SK-N-SH (cell line): ENCODE measurements around the gene PDE4D. TPM values are rescaled to one million over a fixed set of nuclear protein-coding genes. Genes with fewer than 3 reads are reported as not detected.

ENCODE experiments used
- CTCF ChIA-PET: fragments of 300-600, 350-600 bp; formaldehyde crosslinking; extraction: SDS; loops from one replicate; lab custom pipeline; 2021; lab: Yijun Ruan, JAX
- POLR2A ChIA-PET: fragments of 350-600 bp; sonication (Branson Sonifier 250); formaldehyde crosslinking; extraction: SDS; loops from one replicate; lab custom pipeline; 2020; ENCODE audit warnings: antibody characterized with exemption, inconsistent platforms; lab: Yijun Ruan, JAX
- DNase-seq: peaks from one replicate; pipeline ENCODE4 v3.0.0; 2012
- H2AFZ ChIP-seq: fragments of 200-600 bp; sonication (generic); 2 replicates; pipeline ENCODE4 v1.8.1; 2016; ENCODE audit warnings: antibody characterized with exemption, mild to moderate bottlenecking, low read depth
- H3F3A ChIP-seq: fragments of 200-600 bp; sonication (generic); replicated peaks from 2 replicates; pipeline ENCODE3; 2016; ENCODE audit warnings: antibody characterized with exemption, mild to moderate bottlenecking; ENCODE audit not compliant: insufficient read depth
- H3K27ac ChIP-seq, 2 experiments: fragments of 200-500 bp in 1 of 2; fragments of 200-600 bp in 1 of 2; sonication (Bioruptor generic) in 1 of 2; sonication (generic), shearing (Covaris generic) in 1 of 2; 2 replicates each; pipeline versions ENCODE4 v1.5.1 to v1.6.1; 2014 to 2016; ENCODE audit warnings: low read depth in 2 of 2, inconsistent platforms in 1 of 2, low read length in 1 of 2, mild to moderate bottlenecking in 1 of 2, mixed read lengths in 1 of 2
- H3K27me3 ChIP-seq: fragments of 200-600 bp; sonication (generic), shearing (Covaris generic); 2 replicates; pipeline ENCODE4 v1.6.1; 2016; ENCODE audit warnings: mixed run types; ENCODE audit not compliant: insufficient read depth
- H3K36me3 ChIP-seq, 2 experiments: fragments of 200-500 bp in 1 of 2; fragments of 200-600 bp in 1 of 2; sonication (Bioruptor generic) in 1 of 2; sonication (generic) in 1 of 2; replicated peaks in 1 of 2; 2 replicates each; pipeline versions ENCODE3 to v1.5.1; 2014 to 2016; ENCODE audit warnings: low read length in 1 of 2, mild to moderate bottlenecking in 1 of 2; ENCODE audit not compliant: insufficient read depth in 2 of 2, control insufficient read depth in 1 of 2
- H3K4me1 ChIP-seq, 2 experiments: fragments of 200-500 bp in 1 of 2; fragments of 200-600 bp in 1 of 2; sonication (Bioruptor generic) in 1 of 2; sonication (generic), shearing (Covaris generic) in 1 of 2; 2 replicates each; pipeline versions ENCODE4 v1.5.1 to v1.6.1; 2014 to 2016; ENCODE audit warnings: low read depth in 1 of 2, low read length in 1 of 2, mixed run types in 1 of 2; ENCODE audit not compliant: insufficient read depth in 2 of 2, control insufficient read depth in 1 of 2
- H3K4me2 ChIP-seq: fragments of 200-600 bp; sonication (generic), shearing (Covaris generic); 2 replicates; pipeline ENCODE4 v1.6.1; 2017; ENCODE audit warnings: mixed run types
- H3K4me3 ChIP-seq, 2 experiments: fragments of 200-500 bp in 1 of 2; fragments of 200-600 bp in 1 of 2; sonication (Bioruptor generic) in 1 of 2; sonication (generic), shearing (Covaris generic) in 1 of 2; 2 replicates each; pipeline versions ENCODE4 v1.5.1 to v1.8.1; 2014 to 2016; ENCODE audit warnings: low read depth in 2 of 2, inconsistent platforms in 1 of 2, low read length in 1 of 2, mild to moderate bottlenecking in 1 of 2, mixed read lengths in 1 of 2, moderate library complexity in 1 of 2
- H3K79me2 ChIP-seq: fragments of 200-600 bp; sonication (generic); 2 replicates; pipeline ENCODE4 v1.8.1; 2017; ENCODE audit warnings: mild to moderate bottlenecking; ENCODE audit not compliant: insufficient read depth
- H3K9ac ChIP-seq: fragments of 200-600 bp; sonication (generic); 2 replicates; pipeline ENCODE4 v1.6.1; 2017; ENCODE audit warnings: mixed run types
- H3K9me2 ChIP-seq: fragments of 200-600 bp; sonication (generic); 2 replicates; pipeline ENCODE4 v1.6.1; 2017; ENCODE audit warnings: mixed run types
- H3K9me3 ChIP-seq: fragments of 200-600 bp; sonication (generic); 2 replicates; pipeline ENCODE4 v1.6.1; 2017; ENCODE audit warnings: mixed run types, mild to moderate bottlenecking, moderate library complexity
- H4K20me1 ChIP-seq: fragments of 200-600 bp; sonication (generic); 2 replicates; pipeline ENCODE4 v1.6.1; 2017; ENCODE audit warnings: mild to moderate bottlenecking, mixed run types; ENCODE audit not compliant: insufficient read depth
- EP300 ChIP-seq, 2 experiments: IDR thresholded peaks; 2 replicates each; pipeline versions ENCODE4 v1.4.0 to v1.6.1; 2012; ENCODE audit warnings: borderline replicate concordance in 1 of 2, low read depth in 1 of 2, low read length in 1 of 2
- EZH2phosphoT487 ChIP-seq: fragments of 200-600 bp; sonication (generic); IDR thresholded peaks from 2 replicates; pipeline ENCODE4 v1.6.1; 2017; ENCODE audit warnings: low read depth, mixed run types, mild to moderate bottlenecking, antibody characterized with exemption, moderate library complexity, borderline replicate concordance
- FOSL2 ChIP-seq: IDR thresholded peaks from 2 replicates; pipeline ENCODE4 v1.4.0; 2012; ENCODE audit warnings: low read depth, mild to moderate bottlenecking, moderate library complexity, borderline replicate concordance
- FOXJ3 ChIP-seq: sonication (generic); formaldehyde crosslinking; IDR thresholded peaks from 2 replicates; pipeline ENCODE4 v1.5.1; 2020; ENCODE audit warnings: mild to moderate bottlenecking, missing genetic modification reagents
- FOXM1 ChIP-seq: IDR thresholded peaks from 2 replicates; pipeline ENCODE4 v1.4.0; 2012; ENCODE audit warnings: low read depth, mild to moderate bottlenecking
- GABPA ChIP-seq: IDR thresholded peaks from 2 replicates; pipeline ENCODE4 v1.4.0; 2012; ENCODE audit warnings: low read depth, mild to moderate bottlenecking
- GATA2 ChIP-seq: sonication (generic); formaldehyde crosslinking; IDR thresholded peaks from 2 replicates; pipeline ENCODE4 v1.5.0; 2020; ENCODE audit warnings: mild to moderate bottlenecking, missing genetic modification reagents
- IRF3 ChIP-seq: fragments of 150-350 bp; IDR thresholded peaks from 2 replicates; pipeline ENCODE4 v1.6.1; 2016; ENCODE audit warnings: mild to moderate bottlenecking, low read depth, low read length
- JUND ChIP-seq: IDR thresholded peaks from 2 replicates; pipeline ENCODE4 v1.4.0; 2012
- MEF2A ChIP-seq: IDR thresholded peaks from 2 replicates; pipeline ENCODE4 v1.4.0; 2012; ENCODE audit warnings: low read depth, borderline replicate concordance
- NFIC ChIP-seq: IDR thresholded peaks from 2 replicates; pipeline ENCODE4 v1.4.0; 2012; ENCODE audit warnings: borderline replicate concordance
- NRF1 ChIP-seq: IDR thresholded peaks from 2 replicates; pipeline ENCODE4 v1.6.1; 2012; ENCODE audit warnings: low read depth, mild to moderate bottlenecking, low read length
- POLR2AphosphoS5 ChIP-seq: IDR thresholded peaks from 2 replicates; pipeline ENCODE4 v1.6.1; 2012; ENCODE audit warnings: low read depth, low read length
- RAD21 ChIP-seq: IDR thresholded peaks from 2 replicates; pipeline ENCODE4 v1.6.1; 2012; ENCODE audit warnings: mild to moderate bottlenecking, low read length
- RCOR1 ChIP-seq: fragments of 150-350 bp; IDR thresholded peaks from 2 replicates; pipeline ENCODE4 v1.6.1; 2017; ENCODE audit warnings: antibody characterized with exemption, low read length
- REST ChIP-seq: IDR thresholded peaks from 2 replicates; pipeline ENCODE4 v1.6.1; 2012; ENCODE audit warnings: mild to moderate bottlenecking, low read depth, low read length, moderate library complexity
- RFX5 ChIP-seq: IDR thresholded peaks from 2 replicates; pipeline ENCODE4 v1.6.1; 2012; ENCODE audit warnings: mild to moderate bottlenecking, improper control_type of control experiment, low read length
- RXRA ChIP-seq: IDR thresholded peaks from 2 replicates; pipeline ENCODE4 v1.4.0; 2012; ENCODE audit warnings: low read depth, mild to moderate bottlenecking, borderline replicate concordance
- SIN3A ChIP-seq: IDR thresholded peaks from 2 replicates; pipeline ENCODE4 v1.6.1; 2012; ENCODE audit warnings: low read depth, mild to moderate bottlenecking, low read length, moderate library complexity, borderline replicate concordance
- SMC3 ChIP-seq: IDR thresholded peaks from 2 replicates; pipeline ENCODE4 v1.6.1; 2012; ENCODE audit warnings: low read depth, low read length, improper control_type of control experiment
- TCF12 ChIP-seq: IDR thresholded peaks from 2 replicates; pipeline ENCODE4 v1.4.0; 2012
- USF2 ChIP-seq: fragments of 150-350 bp; IDR thresholded peaks from 2 replicates; pipeline ENCODE4 v1.6.1; 2017; ENCODE audit warnings: antibody characterized with exemption, low read length, low read depth, borderline replicate concordance
- YY1 ChIP-seq: IDR thresholded peaks from 2 replicates; pipeline ENCODE4 v1.4.0; 2012; ENCODE audit warnings: low read depth, mild to moderate bottlenecking
- ZBTB33 ChIP-seq: IDR thresholded peaks from 2 replicates; pipeline ENCODE4 v1.4.0; 2012; ENCODE audit warnings: low read depth, borderline replicate concordance
- WGBS: methylation state at CpG from one replicate; pipeline ENCODE4 v1.1.6; 2017; ENCODE audit warnings: low lambda C conversion rate; 5-methylcytosine and 5-hydroxymethylcytosine counted together
- polyA plus RNA-seq, 3 experiments: library from polyadenylated mRNA; depleted of rRNA; stranded (reverse); fragments of >200 nt; gene quantifications; 2 replicates each; pipeline ENCODE4 v1.2.3, GENCODE V29; 2012
- TF ChIP-seq, protein P1 (sequence below): IDR thresholded peaks from 2 replicates; pipeline ENCODE4; 2012
- TF ChIP-seq, protein P2 (sequence below): IDR thresholded peaks from 2 replicates; pipeline ENCODE4 v1.4.0; 2012; ENCODE audit warnings: low read depth, borderline replicate concordance

PDE4D gene
- polyA plus RNA-seq, 1 of the 3 experiments (the other 2 are of a cell fraction) = 2.4 TPM

DNA sequence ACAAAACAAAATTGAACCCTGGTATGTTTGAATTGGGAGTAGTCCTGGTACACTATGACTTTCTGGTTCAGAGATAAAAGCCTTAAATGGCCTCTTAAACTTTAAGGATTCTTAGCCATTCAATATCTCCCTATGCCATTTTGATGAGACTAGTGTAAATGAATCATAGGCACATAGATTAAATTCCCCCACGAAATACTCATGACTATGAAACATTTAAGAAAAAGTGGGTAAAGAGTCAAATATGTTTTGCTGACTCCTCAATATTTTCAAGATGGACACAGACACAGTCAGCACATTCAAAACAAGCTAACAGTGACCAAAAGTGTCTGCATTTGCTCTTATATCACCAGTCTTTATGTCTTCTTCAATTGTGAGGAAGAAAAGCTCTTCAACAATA lies 278.3 kb downstream of the PDE4D start:
- H3K4me3 ChIP-seq = no peak overlapping the region
- POLR2A ChIA-PET = no interaction called here
- H3K4me2 ChIP-seq = no peak overlapping the region
- peak overlapping the region in 1 of 2 experiments; percentile 48; a peak in 3 of 4 replicates for H3K27ac ChIP-seq
- H3K27me3 ChIP-seq = no peaks in the 10 kb centered on the region
- CTCF ChIA-PET = no interaction called here
- 34% methylated on average over 1 of the region's 1 CpG for WGBS
- H3K9ac ChIP-seq = no peak overlapping the region
- DNase-seq = no peak
- no peaks in the 10 kb centered on the region for H4K20me1 ChIP-seq
- peaks cover 19% of the 10 kb centered on the region for H3F3A ChIP-seq
- H3K9me2 ChIP-seq = no peaks in the 10 kb centered on the region
- H3K36me3 ChIP-seq = no peaks in the 10 kb centered on the region
- H3K4me1 ChIP-seq = no peaks in the 10 kb centered on the region
- H3K79me2 ChIP-seq = no peaks in the 10 kb centered on the region
- no peak overlapping the region for H2AFZ ChIP-seq
- no peaks in the 10 kb centered on the region for H3K9me3 ChIP-seq
- TF ChIP-seq FOXM1 (no peak), REST (no peak), RXRA (peak; percentile 33; the same call in 1 of the 2 replicates), MEF2A (no peak), GATA2 (CRISPR knock-in tag) (no peak), RAD21 (no peak), POLR2AphosphoS5 (no peak; the same call in 1 of the 2 replicates), RFX5 (no peak), EZH2phosphoT487 (no peak), SIN3A (no peak), TCF12 (0 out of 2 replicates have a peak, but pooled peaks have one; percentile 20), RCOR1 (no peak), SMC3 (no peak), NRF1 (no peak), ZBTB33 (no peak), IRF3 (no peak), JUND (peak; percentile 58), EP300 (IDR thresholded peaks at IDR 0.05; ENCODE audit: borderline replicate concordance in 1 of 2, low read depth in 1 of 2, low read length in 1 of 2) (0 out of 4 replicates have a peak, but pooled peaks of 1 of the 2 experiments have one; percentile 12), YY1 (no peak), GABPA (no peak), FOXJ3 (CRISPR knock-in tag) (no peak), USF2 (no peak), NFIC (no peak; the same call in 1 of the 2 replicates), FOSL2 (peak; percentile 81)
- TF ChIP-seq, protein P1, sequence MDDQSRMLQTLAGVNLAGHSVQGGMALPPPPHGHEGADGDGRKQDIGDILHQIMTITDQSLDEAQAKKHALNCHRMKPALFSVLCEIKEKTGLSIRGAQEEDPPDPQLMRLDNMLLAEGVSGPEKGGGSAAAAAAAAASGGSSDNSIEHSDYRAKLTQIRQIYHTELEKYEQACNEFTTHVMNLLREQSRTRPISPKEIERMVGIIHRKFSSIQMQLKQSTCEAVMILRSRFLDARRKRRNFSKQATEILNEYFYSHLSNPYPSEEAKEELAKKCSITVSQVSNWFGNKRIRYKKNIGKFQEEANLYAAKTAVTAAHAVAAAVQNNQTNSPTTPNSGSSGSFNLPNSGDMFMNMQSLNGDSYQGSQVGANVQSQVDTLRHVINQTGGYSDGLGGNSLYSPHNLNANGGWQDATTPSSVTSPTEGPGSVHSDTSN = peak; percentile 15; the same call in 1 of the 2 replicates
- TF ChIP-seq, protein P2, sequence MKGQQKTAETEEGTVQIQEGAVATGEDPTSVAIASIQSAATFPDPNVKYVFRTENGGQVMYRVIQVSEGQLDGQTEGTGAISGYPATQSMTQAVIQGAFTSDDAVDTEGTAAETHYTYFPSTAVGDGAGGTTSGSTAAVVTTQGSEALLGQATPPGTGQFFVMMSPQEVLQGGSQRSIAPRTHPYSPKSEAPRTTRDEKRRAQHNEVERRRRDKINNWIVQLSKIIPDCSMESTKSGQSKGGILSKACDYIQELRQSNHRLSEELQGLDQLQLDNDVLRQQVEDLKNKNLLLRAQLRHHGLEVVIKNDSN = no peak
